NCI-H1048 (cell line): ENCODE results near the gene EVI2B.
"Not testable (repeated sequence)": the region's sequence is repeated elsewhere in the genome, so short reads cannot be mapped to it uniquely, and the experiment has no call there.

ENCODE experiments used
- DNase-seq: peaks from one replicate; lab custom pipeline; 2025; lab: John Stamatoyannopoulos, UW

Gene EVI2B

DNA sequence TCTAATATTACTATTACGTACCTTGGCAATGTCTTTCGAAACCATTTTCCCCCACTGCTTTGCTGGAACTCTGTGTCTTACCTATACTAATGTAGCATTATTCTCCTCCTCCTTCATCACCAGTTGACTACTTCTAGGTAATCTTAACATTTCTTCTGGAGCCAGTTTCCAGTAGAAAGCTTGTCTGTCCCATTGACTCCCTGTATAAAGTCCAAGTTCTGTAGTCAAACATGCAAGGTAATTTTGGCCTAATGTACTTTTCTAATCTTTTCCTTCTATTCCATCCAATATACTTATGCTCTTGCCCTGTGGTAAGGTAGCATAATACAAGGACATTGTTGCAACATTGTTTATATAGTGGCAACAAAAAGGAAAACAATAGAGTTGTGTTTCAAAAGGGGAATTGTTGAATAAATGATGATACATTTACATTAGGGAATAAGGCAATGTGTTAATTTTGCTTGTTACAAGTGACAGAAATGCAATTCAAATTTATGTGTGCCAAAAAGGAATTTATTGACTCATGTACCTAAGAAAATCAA is 44.7 kb downstream of the EVI2B start:
- DNase-seq: no peak

DNA sequence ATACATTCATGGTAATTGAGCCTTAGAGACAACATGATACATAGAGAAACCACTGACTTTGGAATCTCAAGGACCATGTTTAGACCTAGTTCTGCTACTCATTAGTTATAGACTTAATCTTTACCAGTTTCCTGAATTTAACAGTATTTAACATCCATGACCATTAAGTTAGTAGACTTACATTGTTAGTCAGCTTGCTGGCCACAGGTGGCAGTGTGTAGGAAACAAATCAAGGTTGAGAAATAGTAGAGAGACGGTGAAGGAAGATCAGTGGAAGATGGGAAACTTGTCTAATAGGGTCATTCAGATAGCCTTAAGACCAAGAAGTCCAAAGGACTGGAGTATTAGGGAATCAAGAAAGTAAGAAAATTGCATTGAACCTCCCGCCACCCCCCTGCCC is 47.8 kb downstream of the EVI2B start:
- DNase-seq: no peak

DNA sequence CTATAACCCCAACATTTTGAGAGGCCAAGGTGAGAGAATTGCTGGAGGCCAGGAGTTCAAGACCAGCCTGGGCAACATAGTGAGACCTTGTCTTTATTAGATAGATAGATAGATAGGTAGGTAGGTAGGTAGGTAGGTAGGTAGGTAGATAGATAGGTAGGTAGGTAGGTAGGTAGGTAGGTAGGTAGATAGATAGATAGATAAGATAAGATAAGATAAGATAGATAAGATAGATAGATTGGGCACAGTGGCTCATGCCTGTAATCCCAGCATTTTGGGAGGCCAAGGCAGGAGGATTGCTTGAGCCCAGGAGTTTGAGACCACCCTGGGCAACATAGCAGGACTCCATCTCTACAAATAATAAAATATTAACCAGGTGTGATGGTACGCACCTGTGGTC is 50.9 kb downstream of the EVI2B start:
- DNase-seq: not testable (repeated sequence)

DNA sequence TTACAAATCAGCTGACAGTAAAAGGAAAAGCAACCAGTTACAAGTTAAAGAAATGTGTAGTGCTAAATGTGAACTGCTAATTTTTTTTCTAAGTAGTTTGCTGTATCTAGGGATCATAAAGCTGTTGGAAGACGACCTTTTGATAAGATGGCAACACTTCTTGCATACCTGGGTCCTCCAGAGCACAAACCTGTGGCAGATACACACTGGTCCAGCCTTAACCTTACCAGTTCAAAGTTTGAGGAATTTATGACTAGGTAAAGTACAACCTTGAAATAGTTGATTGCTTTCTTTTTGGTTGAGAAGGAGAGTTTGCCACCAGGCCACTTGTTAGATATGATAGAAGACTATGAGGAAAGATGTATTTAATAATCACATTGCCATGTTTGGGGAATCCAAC is 52.3 kb downstream of the EVI2B start:
- no peak for DNase-seq

DNA sequence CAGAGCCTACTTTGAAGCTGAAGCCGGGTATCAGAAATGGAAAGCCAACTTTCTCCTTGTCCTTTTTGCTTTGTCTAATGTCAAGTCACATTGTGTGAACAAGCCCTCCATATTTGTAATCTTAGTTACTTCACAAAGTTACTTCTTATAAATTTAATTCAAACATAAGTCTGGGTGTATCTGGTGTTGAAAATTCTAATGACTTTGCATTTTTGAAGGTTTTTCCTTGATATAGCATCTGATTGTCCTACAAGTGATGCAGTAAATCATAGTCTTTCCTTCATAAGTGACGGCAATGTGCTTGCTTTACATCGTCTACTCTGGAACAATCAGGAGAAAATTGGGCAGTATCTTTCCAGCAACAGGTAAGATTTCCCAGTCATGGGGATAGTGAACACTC is 53.7 kb downstream of the EVI2B start:
- DNase-seq: no peak

DNA sequence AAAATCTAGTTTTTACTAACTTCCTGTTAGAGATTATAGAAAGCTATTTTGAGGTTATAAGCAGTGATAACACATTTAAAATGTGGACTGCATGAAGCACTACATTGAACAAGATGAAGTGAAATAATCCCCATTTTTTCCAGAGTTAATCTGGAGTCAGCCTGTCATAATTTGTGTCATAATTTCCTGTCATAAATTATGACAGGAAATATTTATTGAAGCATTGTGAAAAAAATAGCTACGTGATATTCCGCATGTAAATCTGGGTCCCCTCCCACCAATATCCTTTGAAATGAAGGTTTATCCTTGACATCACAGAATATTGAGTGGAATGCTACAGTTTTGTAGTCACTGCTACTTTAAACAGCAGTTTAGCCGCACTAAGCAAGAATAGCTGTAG is 56.9 kb downstream of the EVI2B start:
- no peak for DNase-seq

DNA sequence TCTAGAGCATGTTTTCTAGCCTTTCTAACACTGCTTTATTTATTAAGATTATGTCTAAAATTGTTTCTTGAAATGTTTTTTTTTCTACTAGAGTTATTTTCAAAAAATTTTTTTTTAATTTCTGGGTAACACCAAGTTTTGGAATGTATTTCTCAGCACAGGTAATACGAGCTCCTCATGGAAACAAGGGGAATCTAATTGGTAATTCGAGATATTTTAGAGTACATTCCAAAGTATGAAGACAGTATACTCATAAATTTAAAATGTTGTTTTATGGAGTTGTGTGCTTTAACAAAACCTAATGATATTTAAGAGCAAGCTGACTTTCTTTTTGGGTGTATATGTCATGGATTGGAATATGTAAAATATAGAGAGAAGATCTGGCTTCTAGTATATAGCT is 59.2 kb downstream of the EVI2B start:
- no peak for DNase-seq
